LNCAP (cell line): ENCODE measurements around the gene PGA5.
A peak's percentile ranks its signal among the peaks of the same experiment; 100 is the strongest.

Experiments
- CTCF ChIP-seq: fragments of 450-650 bp; IDR thresholded peaks from 2 replicates; pipeline ENCODE4 v1.5.1; 2017; ENCODE audit warnings: mild to moderate bottlenecking

Gene PGA5

GRCh38 chr11:61293867-61294716, 53.1 kb downstream of the PGA5 start:
- no peak for TF ChIP-seq CTCF

- 0 out of 2 replicates have a peak, but pooled peaks have one; percentile 31 for TF ChIP-seq CTCF
Measured at GRCh38 chr11:61294717-61295595, 54.0 kb downstream of the PGA5 start, which contains the start of gene VWCE. Gene VWCE, minus strand, starts transcription at chr11:61295316. Its CDS starts 279 bp downstream, at chr11:61295037.

- no peak for TF ChIP-seq CTCF
Measured at GRCh38 chr11:61295596-61295926, 54.6 kb downstream of the PGA5 start.

- no peak for TF ChIP-seq CTCF
Measured at GRCh38 chr11:61297341-61297740, 56.4 kb downstream of the PGA5 start.

GRCh38 chr11:61297746-61298145, 56.8 kb downstream of the PGA5 start:
- TF ChIP-seq CTCF = no peak

- TF ChIP-seq CTCF = no peak
Measured at GRCh38 chr11:61298663-61299244, 57.8 kb downstream of the PGA5 start.
